NT2/D1 (cell line): ENCODE data around the gene SHB.

ENCODE experiments used
- YY1 ChIP-seq: IDR thresholded peaks from 2 replicates; pipeline ENCODE4 v1.6.1; 2011; ENCODE audit not compliant: insufficient read length, insufficient read depth
- ZNF274 ChIP-seq: IDR thresholded peaks from 2 replicates; pipeline ENCODE4 v1.6.1; 2011; ENCODE audit warnings: mild to moderate bottlenecking, low read depth, low read length

DNA sequence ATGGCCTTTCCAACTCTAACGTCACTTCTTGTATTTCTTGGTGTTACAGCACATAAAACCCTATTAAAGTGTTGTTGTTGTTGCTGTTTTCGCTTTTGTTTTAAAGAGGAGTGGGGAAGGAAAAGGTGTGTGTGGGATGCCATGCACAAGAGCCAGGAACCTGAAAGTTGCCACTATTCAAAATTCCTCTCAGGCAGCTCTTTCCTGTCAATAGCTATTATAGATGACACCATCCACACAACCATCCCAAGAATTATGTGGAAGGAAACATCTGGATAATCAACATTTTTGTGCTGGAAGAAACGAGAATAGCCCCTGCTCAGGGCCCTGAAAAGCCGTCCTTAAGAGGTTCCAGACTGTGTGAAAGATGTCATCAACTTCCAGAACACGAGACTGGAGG, 79.3 kb downstream of the SHB start:
- no peak for TF ChIP-seq ZNF274
- no peak for TF ChIP-seq YY1
